GM12878 (cell line): ENCODE results near the gene TXLNA. TPM values are rescaled to one million over a fixed set of nuclear protein-coding genes. Genes with fewer than 3 reads are reported as not detected.

ENCODE experiments used
- BCL11A ChIP-seq: IDR thresholded peaks from 2 replicates; pipeline ENCODE4 v1.6.1; 2011; ENCODE audit warnings: low read depth, low read length
- BCL3 ChIP-seq: IDR thresholded peaks from 2 replicates; pipeline ENCODE4 v1.6.1; 2011; ENCODE audit warnings: borderline replicate concordance, low read depth, mild to moderate bottlenecking, moderate library complexity, low read length; ENCODE audit not compliant: insufficient read depth, poor library complexity, severe bottlenecking
- CEBPB ChIP-seq, 2 experiments: fragments of 150-350 bp in 1 of 2; IDR thresholded peaks; 2 replicates each; pipeline ENCODE4 v1.6.1; 2012 to 2014; ENCODE audit warnings: low read depth in 2 of 2, low read length in 2 of 2, borderline replicate concordance in 1 of 2, inconsistent platforms in 1 of 2
- CEBPZ ChIP-seq: fragments of 150-350 bp; IDR thresholded peaks from 2 replicates; pipeline ENCODE4 v1.6.1; 2016; ENCODE audit warnings: low read depth, low read length
- CREM ChIP-seq: IDR thresholded peaks from 2 replicates; pipeline ENCODE4 v1.6.1; 2014; ENCODE audit warnings: antibody characterized with exemption, low read depth
- EED ChIP-seq: sonication (generic); IDR thresholded peaks from 2 replicates; pipeline ENCODE4 v1.6.1; 2016; ENCODE audit warnings: antibody characterized with exemption, low read depth
- ELK1 ChIP-seq: IDR thresholded peaks from 2 replicates; pipeline ENCODE4 v1.6.1; 2012; ENCODE audit warnings: low read depth, low read length, improper control_type of control experiment
- FOXM1 ChIP-seq: IDR thresholded peaks from 2 replicates; pipeline ENCODE4 v1.6.1; 2012; ENCODE audit warnings: low read depth, mild to moderate bottlenecking, inconsistent platforms, low read length, moderate library complexity
- IRF3 ChIP-seq: fragments of 450-650 bp; IDR thresholded peaks from 2 replicates; pipeline ENCODE4 v1.6.1; 2014; ENCODE audit warnings: mild to moderate bottlenecking
- KAT2A ChIP-seq: conservative IDR thresholded peaks from 2 replicates; pipeline ENCODE4 v1.6.1; 2011; ENCODE audit warnings: low read depth, low read length; ENCODE audit not compliant: control insufficient read depth
- MLLT1 ChIP-seq: fragments of 450-650 bp; IDR thresholded peaks from 2 replicates; pipeline ENCODE4 v1.6.1; 2016; ENCODE audit warnings: mild to moderate bottlenecking
- NFYB ChIP-seq: IDR thresholded peaks from 2 replicates; pipeline ENCODE4 v1.6.1; 2011; ENCODE audit warnings: low read depth, mild to moderate bottlenecking, low read length, improper control_type of control experiment, moderate library complexity; ENCODE audit not compliant: insufficient read depth
- PAX5 ChIP-seq: IDR thresholded peaks from 2 replicates; pipeline ENCODE4 v1.6.1; 2011; ENCODE audit warnings: low read depth, low read length, borderline replicate concordance
- RAD51 ChIP-seq: fragments of 450-650 bp; IDR thresholded peaks from 2 replicates; pipeline ENCODE4 v1.6.1; 2016; ENCODE audit warnings: moderate library complexity, mild to moderate bottlenecking, inconsistent platforms
- RFX5 ChIP-seq: IDR thresholded peaks from 2 replicates; pipeline ENCODE4 v1.6.1; 2011; ENCODE audit warnings: low read depth, low read length, improper control_type of control experiment
- RUNX3 ChIP-seq: IDR thresholded peaks from 2 replicates; pipeline ENCODE4 v1.6.1; 2012; ENCODE audit warnings: low read length, inconsistent platforms
- TARDBP ChIP-seq: IDR thresholded peaks from 2 replicates; pipeline ENCODE4 v1.6.1; 2016; ENCODE audit warnings: borderline replicate concordance
- TCF3 ChIP-seq: IDR thresholded peaks from 2 replicates; pipeline ENCODE4 v1.6.1; 2012; ENCODE audit warnings: low read depth, mild to moderate bottlenecking, low read length, borderline replicate concordance; ENCODE audit not compliant: insufficient read depth
- ZNF207 ChIP-seq: fragments of 450-650 bp; IDR thresholded peaks from 2 replicates; pipeline ENCODE4 v1.6.1; 2014; ENCODE audit warnings: antibody characterized with exemption, mild to moderate bottlenecking, borderline replicate concordance
- ZSCAN29 ChIP-seq: fragments of 450-650 bp; IDR thresholded peaks from 2 replicates; pipeline ENCODE4 v1.6.1; 2017; ENCODE audit warnings: mild to moderate bottlenecking, moderate library complexity
- polyA plus RNA-seq, 11 experiments: library from polyadenylated mRNA; depleted of rRNA in 4 of 11; unstranded in 6 of 11; stranded (reverse) in 5 of 11; fragments of >200 nt; fragmentation: Nextera tagmentation in 4 of 11; fragmentation: Illumina TruSeq in 1 of 11; extraction: Ambion mirVana in 4 of 11; extraction: Trizol in 1 of 11; gene quantifications; 1 replicate in 1 of 11; 2 replicates in 10 of 11; pipeline versions ENCODE4 v1.2.1 to v1.2.3, GENCODE V29; 2011 to 2016; ENCODE audit warnings: inconsistent platforms in 2 of 11, missing spikeins in 2 of 11, low read depth in 1 of 11
- total RNA-seq, 4 experiments: library from RNA; depleted of rRNA in 3 of 4; stranded (reverse); fragments of >200 nt in 3 of 4; fragmentation: Illumina TruSeq in 1 of 4; extraction: Trizol in 1 of 4; gene quantifications; 2 replicates each; pipeline versions ENCODE4 v1.2.1 to v1.2.3, GENCODE V29; 2013 to 2021

Gene TXLNA
- total and polyA plus RNA-seq, 10 of the 15 experiments (the other 5 are each of a cell fraction or from before 2014, with no cell fraction given), result 7.2 to 93.7 (median 47.9) TPM

GRCh38 chr1:32179443-32180185 lies at the start of gene TXLNA (continued):
- TF ChIP-seq MLLT1 (peak; percentile 7; the same call in 1 of the 2 replicates), CREM (peak; percentile 64; the same call in 1 of the 2 replicates), RFX5 (no peak; the same call in 1 of the 2 replicates), PAX5 (0 out of 2 replicates have a peak, but pooled peaks have one; percentile 4), RAD51 (no peak), FOXM1 (no peak), CEBPZ (no peak), ZNF207 (peak; percentile 35; the same call in 1 of the 2 replicates), BCL3 (no peak), RUNX3 (peak; percentile 27), TARDBP (no peak; the same call in 1 of the 2 replicates), ELK1 (peak; percentile 73), KAT2A (no peak), ZSCAN29 (no peak), EED (no peak; the same call in 1 of the 2 replicates), BCL11A (no peak), NFYB (peak; percentile 91), IRF3 (0 out of 2 replicates have a peak, but pooled peaks have one; percentile 37), TCF3 (peak; percentile 53; the same call in 1 of the 2 replicates), CEBPB (IDR thresholded peaks at IDR 0.05; ENCODE audit: borderline replicate concordance in 1 of 2, low read depth in 2 of 2, low read length in 2 of 2) (peak in 1 of 2 experiments; percentile 14; a peak in 1 of 4 replicates)
